RWPE2 (cell line): ENCODE results near the gene KIF3B.

Source experiments
- ATAC-seq: fragments of 200-7000 bp; cut with Tn5 transposase; 3 replicates; pipeline ENCODE4 v1.9.1; 2021; ENCODE audit warnings: low read depth
- DNase-seq: peaks from one replicate; pipeline ENCODE4 v3.0.0-alpha.2; 2020; ENCODE audit warnings: low spot score
- H3K27ac ChIP-seq: fragments of 450-650 bp; 2 replicates; pipeline ENCODE4 v1.5.1; 2017; ENCODE audit warnings: mild to moderate bottlenecking; ENCODE audit not compliant: poor library complexity, severe bottlenecking
- H3K27me3 ChIP-seq: fragments of 250-450 bp; sonication (Bioruptor Pico); 2 replicates; pipeline ENCODE4 v1.5.1; 2021; ENCODE audit warnings: mild to moderate bottlenecking, moderate library complexity; ENCODE audit not compliant: insufficient read depth, poor library complexity, severe bottlenecking
- H3K36me3 ChIP-seq: fragments of 250-450 bp; sonication (Bioruptor Pico); 2 replicates; pipeline ENCODE4 v1.5.1; 2020; ENCODE audit warnings: low read depth, mild to moderate bottlenecking, moderate library complexity
- H3K4me1 ChIP-seq: fragments of 250-450 bp; sonication (Bioruptor Pico); 2 replicates; pipeline ENCODE4 v1.5.1; 2021; ENCODE audit warnings: mild to moderate bottlenecking, moderate library complexity; ENCODE audit not compliant: insufficient read depth, poor library complexity, severe bottlenecking
- H3K4me3 ChIP-seq: fragments of 250-450 bp; sonication (Bioruptor Pico); 2 replicates; pipeline ENCODE4 v1.5.1; 2021; ENCODE audit warnings: mild to moderate bottlenecking, moderate library complexity; ENCODE audit not compliant: severe bottlenecking
- H3K9me3 ChIP-seq: fragments of 250-450 bp; sonication (Bioruptor Pico); 2 replicates; pipeline ENCODE4 v1.5.1; 2021; ENCODE audit warnings: mild to moderate bottlenecking, moderate library complexity; ENCODE audit not compliant: severe bottlenecking
- TF ChIP-seq, protein P1 (sequence below): fragments of 450-650 bp; IDR thresholded peaks from one replicate; pipeline ENCODE4 v1.5.1; 2017; ENCODE audit warnings: mild to moderate bottlenecking, moderate library complexity; ENCODE audit not compliant: poor library complexity, severe bottlenecking

Gene KIF3B

DNA sequence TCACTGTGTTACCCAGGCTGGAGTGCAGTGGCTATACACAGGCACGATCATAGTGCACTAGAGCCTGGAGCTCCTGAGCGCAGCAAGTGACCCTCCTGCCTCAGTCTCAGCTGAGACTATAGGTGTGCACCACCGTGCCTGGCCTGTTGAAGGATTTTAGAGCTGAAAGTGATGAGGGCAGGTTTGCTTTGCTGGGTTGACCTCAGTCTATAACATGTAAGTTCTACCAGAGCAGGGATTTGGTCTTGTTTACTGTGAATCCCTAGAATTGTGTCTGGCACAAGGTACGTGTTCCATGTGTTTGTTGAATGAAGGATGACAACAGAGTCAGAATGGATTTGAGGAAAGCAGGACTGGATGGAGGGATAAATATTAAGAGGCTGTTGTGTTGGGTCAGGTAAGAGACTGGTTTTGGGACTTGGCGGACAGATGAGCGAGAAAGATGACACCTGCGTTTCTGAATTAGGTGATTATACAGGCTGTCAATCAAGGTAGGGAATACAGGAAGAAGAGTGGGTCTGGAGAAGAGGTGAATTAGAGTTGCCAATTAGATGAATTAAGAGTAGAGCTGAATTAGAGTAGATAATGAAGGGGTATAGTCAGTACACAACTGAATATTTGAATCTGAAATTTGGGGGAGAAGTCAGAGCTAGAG, 87.2 kb downstream of the KIF3B start:
- Histone ChIP-seq H3K36me3 (peaks cover 45% of the 10 kb centered on the region), H3K27ac (no peak overlapping the region), H3K9me3 (no peaks in the 10 kb centered on the region), H3K4me1 (no peaks in the 10 kb centered on the region), H3K4me3 (no peak overlapping the region), H3K27me3 (no peaks in the 10 kb centered on the region)
- TF ChIP-seq, protein P1, sequence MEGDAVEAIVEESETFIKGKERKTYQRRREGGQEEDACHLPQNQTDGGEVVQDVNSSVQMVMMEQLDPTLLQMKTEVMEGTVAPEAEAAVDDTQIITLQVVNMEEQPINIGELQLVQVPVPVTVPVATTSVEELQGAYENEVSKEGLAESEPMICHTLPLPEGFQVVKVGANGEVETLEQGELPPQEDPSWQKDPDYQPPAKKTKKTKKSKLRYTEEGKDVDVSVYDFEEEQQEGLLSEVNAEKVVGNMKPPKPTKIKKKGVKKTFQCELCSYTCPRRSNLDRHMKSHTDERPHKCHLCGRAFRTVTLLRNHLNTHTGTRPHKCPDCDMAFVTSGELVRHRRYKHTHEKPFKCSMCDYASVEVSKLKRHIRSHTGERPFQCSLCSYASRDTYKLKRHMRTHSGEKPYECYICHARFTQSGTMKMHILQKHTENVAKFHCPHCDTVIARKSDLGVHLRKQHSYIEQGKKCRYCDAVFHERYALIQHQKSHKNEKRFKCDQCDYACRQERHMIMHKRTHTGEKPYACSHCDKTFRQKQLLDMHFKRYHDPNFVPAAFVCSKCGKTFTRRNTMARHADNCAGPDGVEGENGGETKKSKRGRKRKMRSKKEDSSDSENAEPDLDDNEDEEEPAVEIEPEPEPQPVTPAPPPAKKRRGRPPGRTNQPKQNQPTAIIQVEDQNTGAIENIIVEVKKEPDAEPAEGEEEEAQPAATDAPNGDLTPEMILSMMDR: no peak
- DNase-seq: no peak
- ATAC-seq: no peak

DNA sequence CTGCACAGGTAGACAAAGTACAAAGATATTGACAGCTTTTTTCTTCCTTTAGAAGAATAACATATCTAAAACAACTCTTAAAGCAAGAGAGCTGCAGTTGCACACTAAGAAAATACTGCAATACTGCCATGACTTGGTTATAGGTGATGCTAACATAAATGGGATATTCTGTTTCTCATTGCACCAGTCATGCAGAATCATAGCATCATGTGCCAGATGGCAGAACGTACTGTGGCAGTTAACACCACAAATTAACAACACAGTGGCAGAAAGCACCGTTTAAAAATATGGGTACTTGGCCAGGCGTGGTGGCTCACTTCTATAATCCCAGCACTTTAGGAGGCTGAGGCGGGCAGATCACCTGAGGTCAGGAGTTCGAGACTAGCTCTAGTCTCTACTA, 88.1 kb downstream of the KIF3B start:
- no peak for DNase-seq
- Histone ChIP-seq H3K9me3 (no peaks in the 10 kb centered on the region), H3K4me3 (no peak overlapping the region), H3K4me1 (no peaks in the 10 kb centered on the region), H3K36me3 (peaks cover 49% of the 10 kb centered on the region), H3K27me3 (no peaks in the 10 kb centered on the region), H3K27ac (no peak overlapping the region)
- no peak for ATAC-seq
- TF ChIP-seq, protein P1: no peak

DNA sequence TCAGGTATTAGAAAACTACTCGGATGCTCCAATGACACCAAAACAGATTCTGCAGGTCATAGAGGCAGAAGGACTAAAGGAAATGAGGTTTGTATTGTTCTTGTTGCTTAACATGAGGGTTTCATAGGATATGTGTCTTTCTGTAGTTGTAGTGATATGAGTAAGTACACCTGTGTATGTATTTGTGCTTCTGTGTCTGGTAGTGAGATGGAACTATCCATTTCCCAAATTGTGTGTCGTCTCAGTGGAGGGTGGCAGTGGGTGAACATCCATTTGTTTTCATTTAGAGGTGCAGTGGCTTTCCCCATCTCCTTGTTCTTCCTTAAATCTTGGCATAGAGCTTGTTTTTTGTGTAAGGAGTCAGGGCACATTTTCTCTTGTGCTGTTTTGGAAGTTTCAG, 88.9 kb downstream of the KIF3B start:
- Histone ChIP-seq H3K4me1 (no peaks in the 10 kb centered on the region), H3K36me3 (peaks cover 54% of the 10 kb centered on the region), H3K27me3 (no peaks in the 10 kb centered on the region), H3K9me3 (no peaks in the 10 kb centered on the region), H3K27ac (no peak overlapping the region), H3K4me3 (no peak overlapping the region)
- DNase-seq: no peak
- no peak for ATAC-seq
- TF ChIP-seq, protein P1: no peak

DNA sequence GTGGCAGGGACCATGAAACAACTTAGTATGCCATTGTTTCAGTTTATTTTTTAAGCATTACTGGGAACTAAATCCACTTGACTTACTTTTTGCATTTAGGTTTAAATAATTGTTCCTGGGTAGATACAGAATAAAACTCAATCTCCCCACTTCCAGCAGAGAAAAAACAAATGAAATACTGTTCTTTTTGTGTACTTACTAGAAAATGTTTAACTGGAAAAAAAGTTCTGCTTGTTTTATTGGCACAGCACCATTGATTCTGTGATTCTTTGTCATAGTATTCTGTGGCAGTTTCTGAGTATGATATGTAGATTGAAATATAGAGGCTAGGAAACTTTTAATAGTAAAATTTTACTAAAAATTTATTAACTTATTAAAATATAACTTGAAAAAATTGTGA, 90.9 kb downstream of the KIF3B start:
- H3K4me3 ChIP-seq: no peak overlapping the region
- H3K9me3 ChIP-seq: no peaks in the 10 kb centered on the region
- no peaks in the 10 kb centered on the region for H3K27me3 ChIP-seq
- H3K4me1 ChIP-seq: no peaks in the 10 kb centered on the region
- no peak overlapping the region for H3K27ac ChIP-seq
- DNase-seq: no peak
- TF ChIP-seq, protein P1: no peak
- H3K36me3 ChIP-seq: peaks cover 66% of the 10 kb centered on the region
- ATAC-seq: no peak

DNA sequence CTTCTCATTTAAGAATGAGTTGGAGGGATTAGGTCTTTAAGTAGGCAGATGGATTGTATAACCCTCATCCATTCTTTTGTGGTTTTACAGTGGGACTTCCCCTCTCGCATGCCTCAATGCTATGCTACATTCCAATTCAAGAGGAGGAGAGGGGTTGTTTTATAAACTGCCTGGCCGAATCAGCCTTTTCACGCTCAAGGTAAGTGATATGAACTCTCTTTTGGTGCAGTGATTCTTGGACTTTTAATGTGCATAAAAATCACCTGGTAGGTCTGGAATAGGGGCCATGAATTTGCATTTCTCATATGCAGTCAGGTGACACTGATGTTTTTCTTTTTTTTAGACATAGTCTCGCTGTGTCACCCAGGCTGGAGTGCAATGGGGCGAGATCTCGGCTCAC, 91.5 kb downstream of the KIF3B start:
- no peak for ATAC-seq
- Histone ChIP-seq H3K27ac (no peak overlapping the region), H3K4me1 (no peaks in the 10 kb centered on the region)

More for the DNA sequence above, 91.5 kb downstream of the KIF3B start:
- DNase-seq: no peak
- Histone ChIP-seq H3K27me3 (no peaks in the 10 kb centered on the region), H3K4me3 (no peak overlapping the region), H3K9me3 (no peaks in the 10 kb centered on the region), H3K36me3 (peaks cover 72% of the 10 kb centered on the region)
- TF ChIP-seq, protein P1: no peak
